ENCODE results near the gene C6orf52. TPM values are rescaled to one million over a fixed set of nuclear protein-coding genes. Genes with fewer than 3 reads are reported as not detected.
"Not testable (repeated sequence)": the region's sequence is repeated elsewhere in the genome, so short reads cannot be mapped to it uniquely, and the experiment has no call there.

The C6orf52 gene
- total and polyA plus RNA-seq, 2 experiments from 2014 or later = 0.75 TPM; not detected in 1

DNA sequence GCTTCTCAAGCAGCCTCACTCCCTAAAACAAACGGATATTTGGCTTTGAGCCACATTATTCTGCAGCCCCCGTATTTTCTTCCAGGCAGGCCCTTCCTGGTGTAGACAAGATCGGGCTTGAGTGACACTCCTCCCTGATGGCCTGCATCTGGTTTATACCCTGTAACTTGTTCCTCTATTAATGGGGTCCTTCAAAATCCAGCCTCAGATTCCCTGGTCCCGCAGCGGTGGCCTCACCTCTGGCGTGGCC, 28.1 kb upstream of the C6orf52 start:
- H3K9ac ChIP-seq = peak overlapping the region; percentile 89
- H3K9me2 ChIP-seq (ENCODE audit: insufficient read depth) = no peaks in the 10 kb centered on the region
- no peaks in the 10 kb centered on the region for H3K36me3 ChIP-seq (ENCODE audit: low read depth)
- H3K27me3 ChIP-seq (replicated peaks; ENCODE audit: insufficient read depth) = no peaks in the 10 kb centered on the region
- no peaks in the 10 kb centered on the region for H4K20me1 ChIP-seq (ENCODE audit: insufficient read depth)
- H3K27ac ChIP-seq = peak overlapping the region; percentile 77
- H3F3A ChIP-seq (ENCODE audit: insufficient read depth) = peaks cover 14% of the 10 kb centered on the region; the same call in 1 of the 2 replicates
- peaks cover 14% of the 10 kb centered on the region; the same call in 1 of the 2 replicates for H3K4me1 ChIP-seq (ENCODE audit: insufficient read depth)
- WGBS, 2 experiments (ENCODE audit: low coverage in 1 of 2, low lambda C conversion rate in 2 of 2, missing lambda C conversion rate in 2 of 2) = 1 to 3% methylated on average over 6 of the region's 6 CpGs
- TF ChIP-seq EZH2phosphoT487 (IDR thresholded peaks at IDR 0.05; ENCODE audit: insufficient read depth, low read depth) (no peak), EZH2 (IDR thresholded peaks at IDR 0.05; ENCODE audit: insufficient read depth, poor library complexity, severe bottlenecking) (no peak)
- in situ Hi-C loops (cut with MboI) = no loop called here
- H3K9me3 ChIP-seq (ENCODE audit: low read depth) = no peaks in the 10 kb centered on the region
- DNase-seq = no peak
- H3K4me2 ChIP-seq (ENCODE audit: unreplicated experiment) = peak overlapping the region; percentile 85
- peaks cover 44% of the 10 kb centered on the region for H3K79me2 ChIP-seq (ENCODE audit: insufficient read depth)
- H3K4me3 ChIP-seq = peak overlapping the region; percentile 96
- H2AFZ ChIP-seq = peak overlapping the region; percentile 89

DNA sequence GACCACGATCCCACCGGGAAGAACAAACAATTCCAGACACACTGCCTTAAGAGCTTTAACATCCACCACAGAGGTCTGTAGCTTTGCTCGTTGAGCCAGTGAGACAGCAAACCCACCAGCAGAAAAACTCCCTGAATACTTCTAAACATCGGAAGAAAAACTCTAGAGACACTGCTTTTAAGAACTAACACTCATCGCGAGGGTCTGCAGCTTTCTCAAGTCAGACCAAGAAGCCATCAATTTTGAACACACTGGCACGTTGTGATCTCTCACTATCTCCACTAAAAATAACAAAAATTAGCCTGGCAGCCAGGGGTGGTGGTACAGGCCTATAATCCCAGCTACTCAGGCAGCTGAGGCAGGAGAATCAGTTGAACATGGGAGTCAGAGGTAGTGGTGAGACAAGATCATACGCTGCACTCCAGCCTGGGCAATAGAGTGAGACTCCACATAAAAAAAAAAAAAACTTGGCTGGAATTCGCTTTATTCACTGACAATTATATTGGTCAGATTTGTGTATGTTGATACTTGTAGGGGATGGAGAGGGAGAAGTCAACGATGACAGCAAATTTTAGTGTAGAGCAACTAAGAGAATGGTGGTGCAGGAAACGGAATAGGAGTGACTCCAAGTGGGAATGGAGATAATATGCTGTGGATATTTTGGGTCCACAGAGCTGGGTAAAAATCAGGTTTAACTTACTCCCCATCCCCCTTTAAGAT, 27.6 kb upstream of the C6orf52 start:
- H3K36me3 ChIP-seq (ENCODE audit: low read depth) = no peaks in the 10 kb centered on the region
- H3K4me2 ChIP-seq (ENCODE audit: unreplicated experiment) = peak overlapping the region; percentile 85
- peak overlapping the region; percentile 89 for H3K9ac ChIP-seq
- H3K27ac ChIP-seq = peak overlapping the region; percentile 77
- 78 to 79% methylated on average over 11 of the region's 11 CpGs for WGBS, 2 experiments (ENCODE audit: low coverage in 1 of 2, low lambda C conversion rate in 2 of 2, missing lambda C conversion rate in 2 of 2)
- peak overlapping the region; percentile 96 for H3K4me3 ChIP-seq
- H3F3A ChIP-seq (ENCODE audit: insufficient read depth) = peaks cover 19% of the 10 kb centered on the region; the same call in 1 of the 2 replicates
- H3K79me2 ChIP-seq (ENCODE audit: insufficient read depth) = peaks cover 39% of the 10 kb centered on the region
- peaks cover 14% of the 10 kb centered on the region; the same call in 1 of the 2 replicates for H3K4me1 ChIP-seq (ENCODE audit: insufficient read depth)
- H3K27me3 ChIP-seq (replicated peaks; ENCODE audit: insufficient read depth) = no peaks in the 10 kb centered on the region
- TF ChIP-seq EZH2 (IDR thresholded peaks at IDR 0.05; ENCODE audit: insufficient read depth, poor library complexity, severe bottlenecking) (no peak), EZH2phosphoT487 (IDR thresholded peaks at IDR 0.05; ENCODE audit: insufficient read depth, low read depth) (no peak)
- DNase-seq = no peak
- no peaks in the 10 kb centered on the region for H4K20me1 ChIP-seq (ENCODE audit: insufficient read depth)
- peak overlapping the region; percentile 89 for H2AFZ ChIP-seq
- H3K9me3 ChIP-seq (ENCODE audit: low read depth) = no peaks in the 10 kb centered on the region
- in situ Hi-C loops (cut with MboI) = no loop called here
- H3K9me2 ChIP-seq (ENCODE audit: insufficient read depth) = no peaks in the 10 kb centered on the region

DNA sequence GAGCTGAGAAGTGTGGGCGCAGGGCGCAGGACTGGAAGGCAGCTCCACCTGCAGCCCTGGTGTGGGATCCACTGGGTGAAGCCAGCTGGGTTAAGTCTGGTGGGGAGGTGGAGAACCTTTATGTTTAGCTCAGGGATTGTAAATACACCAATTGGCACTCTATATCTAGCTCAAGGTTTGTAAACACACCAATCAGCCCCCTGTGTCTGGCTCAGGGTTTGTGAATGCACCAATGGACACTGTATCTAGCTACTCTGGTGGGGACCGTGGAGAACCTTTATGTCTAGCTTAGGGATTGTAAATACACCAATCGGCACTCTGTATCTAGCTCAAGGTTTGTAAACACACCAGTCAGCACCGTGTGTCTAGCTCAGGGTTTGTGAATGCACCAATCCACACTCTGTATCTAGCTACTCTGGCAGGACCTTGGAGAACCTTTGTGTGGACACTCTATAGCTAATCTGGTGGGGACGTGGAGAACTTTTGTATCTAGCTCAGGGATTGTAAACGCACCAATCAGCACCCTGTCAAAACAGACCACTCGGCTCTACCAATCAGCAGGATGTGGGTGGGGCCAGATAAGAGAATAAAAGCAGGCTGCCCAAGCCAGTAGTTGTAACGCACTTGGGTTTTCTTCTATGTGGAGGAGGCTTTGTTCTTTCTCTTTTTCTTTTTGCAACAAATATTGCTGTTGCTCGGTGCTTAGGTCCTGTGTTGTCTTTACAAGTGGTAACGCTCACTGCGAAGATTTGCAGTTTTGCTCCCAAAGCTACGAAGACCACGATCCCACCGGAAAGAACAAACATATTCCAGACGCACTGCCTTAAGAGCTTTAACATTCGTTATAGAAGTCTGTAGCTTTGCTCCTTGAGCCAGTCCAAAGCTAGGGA, 26.8 kb upstream of the C6orf52 start:
- H3K27me3 ChIP-seq (replicated peaks; ENCODE audit: insufficient read depth); H3K9me3 ChIP-seq (ENCODE audit: low read depth); DNase-seq; H3K36me3 ChIP-seq (ENCODE audit: low read depth); H3K27ac ChIP-seq; H3K9me2 ChIP-seq (ENCODE audit: insufficient read depth); H4K20me1 ChIP-seq (ENCODE audit: insufficient read depth); in situ Hi-C loops (cut with MboI): not testable (repeated sequence)
- 90 to 91% methylated on average over 17 of the region's 17 CpGs for WGBS, 2 experiments (ENCODE audit: low coverage in 1 of 2, low lambda C conversion rate in 2 of 2, missing lambda C conversion rate in 2 of 2)
- peak overlapping the region; percentile 73 for H3K9ac ChIP-seq
- H2AFZ ChIP-seq = peak overlapping the region; percentile 89
- H3K4me2 ChIP-seq (ENCODE audit: unreplicated experiment) = peak overlapping the region; percentile 83
- H3K4me3 ChIP-seq = peak overlapping the region; percentile 83
- peaks cover 19% of the 10 kb centered on the region; the same call in 1 of the 2 replicates for H3F3A ChIP-seq (ENCODE audit: insufficient read depth)
- peaks cover 32% of the 10 kb centered on the region for H3K79me2 ChIP-seq (ENCODE audit: insufficient read depth)
- H3K4me1 ChIP-seq (ENCODE audit: insufficient read depth) = peaks cover 14% of the 10 kb centered on the region; the same call in 1 of the 2 replicates

DNA sequence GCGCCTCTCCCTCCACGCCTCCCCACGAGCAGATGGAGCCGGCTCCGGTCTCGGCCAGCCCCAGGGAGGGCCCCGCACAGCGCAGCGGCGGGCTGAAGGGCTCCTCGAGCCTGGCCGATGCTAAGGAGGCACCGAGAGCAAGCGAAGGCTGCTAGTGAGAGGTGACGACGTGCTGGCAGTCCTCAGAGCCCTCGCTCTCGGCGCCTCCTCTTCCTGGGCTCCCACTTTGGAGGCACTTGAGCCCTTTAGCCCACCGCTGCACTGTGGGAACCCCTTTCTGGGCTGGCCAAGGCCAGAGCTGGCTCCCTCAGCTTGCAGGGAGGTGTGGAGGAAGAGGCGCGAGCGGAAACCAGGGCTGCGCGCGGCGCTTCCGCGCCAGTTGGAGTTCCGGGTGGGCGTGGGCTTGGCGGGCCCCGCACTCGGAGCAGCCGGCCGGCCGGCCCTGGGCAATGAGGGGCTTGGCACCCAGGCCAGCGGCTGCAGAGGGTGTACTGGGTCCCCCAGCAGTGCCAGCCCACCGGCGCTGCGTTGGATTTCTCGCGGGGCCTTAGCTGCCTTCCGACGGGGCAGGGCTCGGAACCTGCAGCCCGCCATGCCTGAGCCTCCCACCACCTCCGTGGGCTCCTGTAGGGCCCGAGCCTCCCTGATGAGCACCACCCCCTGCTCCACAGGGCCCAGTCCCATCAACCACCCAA, 26.0 kb upstream of the C6orf52 start:
- Histone ChIP-seq H3K9me2 (ENCODE audit: insufficient read depth) (no peaks in the 10 kb centered on the region), H3K4me1 (ENCODE audit: insufficient read depth) (peaks cover 14% of the 10 kb centered on the region; the same call in 1 of the 2 replicates), H3K9me3 (ENCODE audit: low read depth) (no peaks in the 10 kb centered on the region), H3K4me3 (peak overlapping the region; percentile 83), H3K36me3 (ENCODE audit: low read depth) (no peaks in the 10 kb centered on the region), H2AFZ (peak overlapping the region; percentile 89), H3K27me3 (replicated peaks; ENCODE audit: insufficient read depth) (no peaks in the 10 kb centered on the region), H3K4me2 (ENCODE audit: unreplicated experiment) (peak overlapping the region; percentile 83), H3K9ac (peak overlapping the region; percentile 73), H3K27ac (peak overlapping the region; percentile 24; the same call in 1 of the 2 replicates), H3K79me2 (ENCODE audit: insufficient read depth) (peaks cover 24% of the 10 kb centered on the region), H3F3A (ENCODE audit: insufficient read depth) (peaks cover 19% of the 10 kb centered on the region; the same call in 1 of the 2 replicates), H4K20me1 (ENCODE audit: insufficient read depth) (no peaks in the 10 kb centered on the region)
- peak; percentile 71 for DNase-seq
- TF ChIP-seq EZH2 (IDR thresholded peaks at IDR 0.05; ENCODE audit: insufficient read depth, poor library complexity, severe bottlenecking) (no peak), EZH2phosphoT487 (IDR thresholded peaks at IDR 0.05; ENCODE audit: insufficient read depth, low read depth) (no peak)
- WGBS, 2 experiments (ENCODE audit: low coverage in 1 of 2, low lambda C conversion rate in 2 of 2, missing lambda C conversion rate in 2 of 2) = 17 to 20% methylated on average over 41 to 49 of the region's 49 CpGs
- in situ Hi-C loops (cut with MboI) = no loop called here
